Measurements from ENCODE around the gene FAM186B. TPM values are rescaled to one million over a fixed set of nuclear protein-coding genes. Genes with fewer than 3 reads are reported as not detected.

The FAM186B gene
- total and polyA plus RNA-seq, 11 donors = 0.17 to 0.78 (median 0.41) TPM

DNA sequence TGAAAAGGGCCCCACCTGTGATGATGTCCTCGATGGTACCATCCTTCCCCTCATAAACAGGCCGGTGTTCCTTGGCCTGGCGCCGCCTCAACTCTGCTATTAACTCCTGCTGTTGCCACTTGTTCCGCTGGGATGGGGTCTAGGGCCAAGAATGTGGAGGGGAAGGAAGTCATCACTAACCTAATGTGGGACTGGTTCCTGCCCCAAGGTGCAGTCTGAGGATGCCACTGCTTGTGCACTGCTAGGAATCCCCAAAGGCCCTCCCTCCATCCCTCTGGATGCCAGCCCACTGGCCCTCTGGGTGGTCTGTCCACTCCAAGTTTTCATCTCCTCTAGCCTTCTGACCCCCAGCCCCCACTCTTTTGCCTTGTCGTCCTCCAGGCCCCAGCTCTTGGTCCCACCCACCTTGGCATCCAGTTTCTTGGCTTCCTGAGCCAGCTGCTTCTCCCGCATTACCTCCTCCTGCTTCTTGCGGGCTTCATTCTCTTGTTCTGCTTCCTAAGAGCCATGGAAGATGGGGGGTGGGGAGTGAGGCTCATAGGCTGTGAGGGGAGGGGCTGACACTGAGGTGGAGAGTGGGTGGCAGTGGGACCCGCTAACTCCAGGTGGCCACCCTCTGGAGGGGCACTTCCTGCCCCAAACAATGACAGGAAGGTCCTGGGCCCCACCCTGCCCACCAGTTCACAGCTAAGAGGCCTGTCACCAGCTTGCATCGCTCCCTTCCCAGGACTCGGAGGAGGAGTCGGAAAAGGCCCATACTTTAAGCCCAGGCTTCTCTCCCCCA is 41.6 kb upstream of the FAM186B start:
- no peaks in the 10 kb centered on the region for H3K9me3 ChIP-seq
- peak overlapping the region in 11 of 12 donors; percentile 53 to 86 (median 76) for H3K27ac ChIP-seq
- WGBS, 4 donors = 52 to 71% (median 62%) methylated on average over 10 to 12 of the region's 12 CpGs
- H3K36me3 ChIP-seq = peaks cover 0 to 97% (median 92%) of the 10 kb centered on the region in 9 donors
- intact Hi-C loops (cut with DNase I) = loop anchor here in 2 of 10 donors (2.0 to 10.0 kb wide), 2 partner anchors 26 to 188 kb away; no protein-coding TSS in a partner anchor
- H3K4me1 ChIP-seq = peaks cover 0 to 58% (median 40%) of the 10 kb centered on the region in 12 donors
- ATAC-seq (peak; percentile 24 to 57 (median 46)), DNase-seq (peak in 3 of 5 donors; percentile 47 to 72 (median 59))
- no peaks in the 10 kb centered on the region for H3K27me3 ChIP-seq
- TF ChIP-seq, protein P1, sequence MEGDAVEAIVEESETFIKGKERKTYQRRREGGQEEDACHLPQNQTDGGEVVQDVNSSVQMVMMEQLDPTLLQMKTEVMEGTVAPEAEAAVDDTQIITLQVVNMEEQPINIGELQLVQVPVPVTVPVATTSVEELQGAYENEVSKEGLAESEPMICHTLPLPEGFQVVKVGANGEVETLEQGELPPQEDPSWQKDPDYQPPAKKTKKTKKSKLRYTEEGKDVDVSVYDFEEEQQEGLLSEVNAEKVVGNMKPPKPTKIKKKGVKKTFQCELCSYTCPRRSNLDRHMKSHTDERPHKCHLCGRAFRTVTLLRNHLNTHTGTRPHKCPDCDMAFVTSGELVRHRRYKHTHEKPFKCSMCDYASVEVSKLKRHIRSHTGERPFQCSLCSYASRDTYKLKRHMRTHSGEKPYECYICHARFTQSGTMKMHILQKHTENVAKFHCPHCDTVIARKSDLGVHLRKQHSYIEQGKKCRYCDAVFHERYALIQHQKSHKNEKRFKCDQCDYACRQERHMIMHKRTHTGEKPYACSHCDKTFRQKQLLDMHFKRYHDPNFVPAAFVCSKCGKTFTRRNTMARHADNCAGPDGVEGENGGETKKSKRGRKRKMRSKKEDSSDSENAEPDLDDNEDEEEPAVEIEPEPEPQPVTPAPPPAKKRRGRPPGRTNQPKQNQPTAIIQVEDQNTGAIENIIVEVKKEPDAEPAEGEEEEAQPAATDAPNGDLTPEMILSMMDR (IDR thresholded peaks at IDR 0.05) = no peak
- no peak for TF ChIP-seq POLR2A (IDR thresholded peaks at IDR 0.05)
- no peak overlapping the region for H3K4me3 ChIP-seq

DNA sequence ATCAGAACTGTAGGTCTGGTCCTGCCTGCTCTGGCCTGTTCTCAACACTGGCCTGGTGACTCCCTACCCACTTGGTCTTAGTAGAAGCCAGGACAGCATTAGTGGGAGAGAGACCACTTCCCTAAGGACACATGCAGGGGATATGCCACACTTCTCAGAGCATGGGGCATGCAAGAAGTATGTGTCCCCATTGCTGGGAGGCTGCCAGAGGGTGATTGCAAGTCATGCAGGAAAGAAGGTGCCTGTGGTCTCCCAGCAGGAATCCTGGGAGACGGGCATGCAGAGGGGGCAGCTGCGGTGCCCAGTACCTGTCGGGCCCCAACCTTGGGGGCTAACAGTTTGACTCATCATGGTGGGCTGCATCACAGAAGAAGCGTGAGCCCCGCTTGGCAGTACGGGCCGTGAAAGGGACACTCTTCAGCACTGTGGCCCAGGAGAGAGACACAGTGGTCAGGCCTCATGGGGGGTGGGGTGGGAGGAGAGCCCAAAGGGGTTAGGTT is 40.9 kb upstream of the FAM186B start:
- WGBS, 4 donors = 70 to 100% (median 93%) methylated on average over 2 to 7 of the region's 7 CpGs
- ATAC-seq = no peak
- H3K27me3 ChIP-seq = no peaks in the 10 kb centered on the region
- no peaks in the 10 kb centered on the region for H3K9me3 ChIP-seq
- H3K4me1 ChIP-seq = peaks cover 0 to 58% (median 40%) of the 10 kb centered on the region in 12 donors
- intact Hi-C loops (cut with DNase I) = loop anchor here in 2 of 10 donors (2.0 to 10.0 kb wide), 2 partner anchors 26 to 188 kb away; no protein-coding TSS in a partner anchor
- no peak for TF ChIP-seq POLR2A (IDR thresholded peaks at IDR 0.05)
- TF ChIP-seq, protein P1 (IDR thresholded peaks at IDR 0.05) = no peak
- DNase-seq = no peak
- H3K36me3 ChIP-seq = peaks cover 0 to 97% (median 91%) of the 10 kb centered on the region in 9 donors
- no peak overlapping the region for H3K4me3 ChIP-seq
- H3K27ac ChIP-seq = peak overlapping the region in 9 of 12 donors; percentile 7 to 79 (median 69)

DNA sequence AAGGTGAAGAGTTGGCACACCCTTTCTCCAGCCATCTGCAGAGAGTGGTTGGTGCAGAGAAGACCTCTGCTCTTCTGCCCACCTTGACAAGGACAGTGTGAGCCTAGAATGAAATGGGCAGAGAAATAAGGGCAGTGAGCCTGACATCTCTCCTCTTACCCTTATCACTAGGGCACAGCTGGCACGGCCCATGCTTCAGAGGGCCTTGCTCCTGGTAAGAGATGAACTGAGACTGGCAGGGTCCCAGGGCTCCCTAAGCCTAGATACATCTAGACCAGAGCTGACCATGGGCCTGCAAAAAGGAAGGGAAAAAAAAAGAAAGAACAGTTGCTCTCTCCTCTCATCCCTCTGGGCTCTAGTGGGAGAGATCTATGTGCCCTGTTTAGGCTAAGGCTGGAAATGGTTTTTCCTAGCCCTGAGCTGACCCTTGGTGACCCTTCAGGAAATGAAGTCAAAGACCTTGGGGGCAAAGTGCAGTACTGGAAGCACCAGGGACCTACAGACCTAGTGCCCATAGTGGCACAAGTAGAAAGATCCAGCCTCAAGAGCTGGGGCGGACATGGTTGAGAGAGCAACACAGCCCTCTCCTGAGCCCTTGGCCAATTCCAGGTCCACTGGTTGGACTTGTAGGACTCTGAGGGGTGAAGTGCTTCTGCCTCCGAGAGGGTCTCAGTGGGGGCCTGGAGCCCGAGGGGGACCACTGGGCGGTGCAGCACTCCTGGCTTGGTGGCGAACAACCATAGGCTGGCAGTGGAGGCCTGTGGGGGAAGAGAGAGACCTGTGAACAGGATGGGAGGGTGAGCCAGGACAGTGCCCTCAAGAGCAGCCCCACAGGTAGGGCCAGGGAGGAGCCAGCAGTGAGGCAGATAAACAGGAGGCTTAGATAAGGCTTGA is 40.0 kb upstream of the FAM186B start:
- Histone ChIP-seq H3K36me3 (peaks cover 0 to 97% (median 91%) of the 10 kb centered on the region in 9 donors), H3K4me1 (peaks cover 0 to 58% (median 40%) of the 10 kb centered on the region in 12 donors), H3K4me3 (no peak overlapping the region), H3K9me3 (no peaks in the 10 kb centered on the region), H3K27me3 (no peaks in the 10 kb centered on the region), H3K27ac (peak overlapping the region in 8 of 12 donors; percentile 16 to 79 (median 47))
- intact Hi-C loops (cut with DNase I) = loop anchor here in 5 of 10 donors (2.0 to 10.0 kb wide), 5 partner anchors 27 to 189 kb away; partner anchors contain the start of gene FMNL3 (in 2 of the 5)
- WGBS, 4 donors = 78 to 91% (median 84%) methylated on average over 5 to 6 of the region's 6 CpGs
- TF ChIP-seq, protein P1 (IDR thresholded peaks at IDR 0.05) = no peak
- TF ChIP-seq POLR2A (IDR thresholded peaks at IDR 0.05) = no peak
- DNase-seq = no peak
- no peak for ATAC-seq

All from heart left ventricle (tissue), 16 donors.